RWPE2 (cell line): ENCODE measurements around the gene C10orf88.

ENCODE experiments used
- ATAC-seq: fragments of 200-7000 bp; cut with Tn5 transposase; 3 replicates; pipeline ENCODE4 v1.9.1; 2021; ENCODE audit warnings: low read depth
- DNase-seq: peaks from one replicate; pipeline ENCODE4 v3.0.0-alpha.2; 2020; ENCODE audit warnings: low spot score
- H3K27ac ChIP-seq: fragments of 450-650 bp; 2 replicates; pipeline ENCODE4 v1.5.1; 2017; ENCODE audit warnings: mild to moderate bottlenecking; ENCODE audit not compliant: poor library complexity, severe bottlenecking
- H3K27me3 ChIP-seq: fragments of 250-450 bp; sonication (Bioruptor Pico); 2 replicates; pipeline ENCODE4 v1.5.1; 2021; ENCODE audit warnings: mild to moderate bottlenecking, moderate library complexity; ENCODE audit not compliant: insufficient read depth, poor library complexity, severe bottlenecking
- H3K36me3 ChIP-seq: fragments of 250-450 bp; sonication (Bioruptor Pico); 2 replicates; pipeline ENCODE4 v1.5.1; 2020; ENCODE audit warnings: low read depth, mild to moderate bottlenecking, moderate library complexity
- H3K4me1 ChIP-seq: fragments of 250-450 bp; sonication (Bioruptor Pico); 2 replicates; pipeline ENCODE4 v1.5.1; 2021; ENCODE audit warnings: mild to moderate bottlenecking, moderate library complexity; ENCODE audit not compliant: insufficient read depth, poor library complexity, severe bottlenecking
- H3K4me3 ChIP-seq: fragments of 250-450 bp; sonication (Bioruptor Pico); 2 replicates; pipeline ENCODE4 v1.5.1; 2021; ENCODE audit warnings: mild to moderate bottlenecking, moderate library complexity; ENCODE audit not compliant: severe bottlenecking
- H3K9me3 ChIP-seq: fragments of 250-450 bp; sonication (Bioruptor Pico); 2 replicates; pipeline ENCODE4 v1.5.1; 2021; ENCODE audit warnings: mild to moderate bottlenecking, moderate library complexity; ENCODE audit not compliant: severe bottlenecking
- TF ChIP-seq, protein P1 (sequence below): fragments of 450-650 bp; IDR thresholded peaks from one replicate; pipeline ENCODE4 v1.5.1; 2017; ENCODE audit warnings: mild to moderate bottlenecking, moderate library complexity; ENCODE audit not compliant: poor library complexity, severe bottlenecking

The C10orf88 gene

DNA sequence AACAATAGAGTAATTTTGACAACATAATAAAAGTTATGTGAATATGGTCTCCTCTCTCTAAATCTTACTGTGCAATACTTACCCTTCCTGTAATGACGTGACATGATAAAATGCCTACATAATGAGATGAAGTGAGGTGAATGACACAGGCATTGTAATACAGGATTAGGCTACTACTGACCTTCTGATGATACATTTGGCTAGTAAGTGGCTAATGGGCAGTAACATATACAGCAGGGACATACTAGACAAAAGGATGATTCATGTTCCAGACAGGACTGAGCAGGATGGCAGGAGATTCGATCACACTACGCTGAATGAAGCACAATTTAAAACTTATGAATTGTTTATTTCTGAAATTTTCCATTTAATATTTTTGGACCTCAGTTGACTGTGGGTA is 4.7 kb downstream of the C10orf88 start:
- Histone ChIP-seq H3K4me3 (no peak overlapping the region), H3K9me3 (no peaks in the 10 kb centered on the region), H3K36me3 (peaks cover 68% of the 10 kb centered on the region), H3K4me1 (peaks cover 4% of the 10 kb centered on the region), H3K27ac (no peak overlapping the region), H3K27me3 (no peaks in the 10 kb centered on the region)
- ATAC-seq (no peak), DNase-seq (no peak)
- TF ChIP-seq, protein P1, sequence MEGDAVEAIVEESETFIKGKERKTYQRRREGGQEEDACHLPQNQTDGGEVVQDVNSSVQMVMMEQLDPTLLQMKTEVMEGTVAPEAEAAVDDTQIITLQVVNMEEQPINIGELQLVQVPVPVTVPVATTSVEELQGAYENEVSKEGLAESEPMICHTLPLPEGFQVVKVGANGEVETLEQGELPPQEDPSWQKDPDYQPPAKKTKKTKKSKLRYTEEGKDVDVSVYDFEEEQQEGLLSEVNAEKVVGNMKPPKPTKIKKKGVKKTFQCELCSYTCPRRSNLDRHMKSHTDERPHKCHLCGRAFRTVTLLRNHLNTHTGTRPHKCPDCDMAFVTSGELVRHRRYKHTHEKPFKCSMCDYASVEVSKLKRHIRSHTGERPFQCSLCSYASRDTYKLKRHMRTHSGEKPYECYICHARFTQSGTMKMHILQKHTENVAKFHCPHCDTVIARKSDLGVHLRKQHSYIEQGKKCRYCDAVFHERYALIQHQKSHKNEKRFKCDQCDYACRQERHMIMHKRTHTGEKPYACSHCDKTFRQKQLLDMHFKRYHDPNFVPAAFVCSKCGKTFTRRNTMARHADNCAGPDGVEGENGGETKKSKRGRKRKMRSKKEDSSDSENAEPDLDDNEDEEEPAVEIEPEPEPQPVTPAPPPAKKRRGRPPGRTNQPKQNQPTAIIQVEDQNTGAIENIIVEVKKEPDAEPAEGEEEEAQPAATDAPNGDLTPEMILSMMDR = no peak

DNA sequence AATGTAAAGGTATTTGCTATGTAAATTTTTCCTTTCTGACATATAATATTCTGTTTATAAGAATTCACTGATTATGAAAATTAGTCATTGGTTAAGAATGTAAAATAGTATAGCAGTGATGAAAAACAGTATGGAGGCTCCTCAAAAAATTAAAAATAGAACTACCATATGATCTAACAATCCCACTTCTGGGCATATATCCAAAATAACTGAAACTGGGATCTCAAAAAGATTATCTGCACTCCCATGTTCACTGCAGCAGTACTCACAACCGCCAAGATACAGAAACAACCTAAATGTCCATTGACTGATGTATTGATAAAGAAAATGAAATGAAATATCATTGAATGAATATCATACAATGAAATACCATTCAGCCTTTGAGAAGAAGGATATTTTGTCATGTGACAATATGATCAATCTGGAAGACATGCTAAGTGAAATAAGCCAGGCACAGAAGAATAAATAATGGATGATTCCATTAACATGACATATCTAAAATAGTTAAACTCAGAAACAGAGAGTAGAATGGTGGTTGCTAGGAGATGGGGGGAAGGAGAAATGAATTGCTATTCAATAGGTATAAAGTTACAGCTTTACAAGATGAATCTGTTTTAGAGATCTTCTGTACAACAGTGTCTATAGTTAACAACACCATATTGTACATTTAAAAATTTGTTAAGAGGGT is 14.0 kb downstream of the C10orf88 start:
- Histone ChIP-seq H3K4me1 (no peaks in the 10 kb centered on the region), H3K9me3 (no peaks in the 10 kb centered on the region), H3K36me3 (peaks cover 47% of the 10 kb centered on the region), H3K27me3 (no peaks in the 10 kb centered on the region), H3K4me3 (no peak overlapping the region), H3K27ac (no peak overlapping the region)
- DNase-seq (no peak), ATAC-seq (no peak)
- TF ChIP-seq, protein P1 = no peak

GRCh38 chr10:122939133-122939855 is 14.7 kb downstream of the C10orf88 start:
- no peak for ATAC-seq
- TF ChIP-seq, protein P1 = no peak
- no peaks in the 10 kb centered on the region for H3K9me3 ChIP-seq
- no peak overlapping the region for H3K27ac ChIP-seq
- DNase-seq = no peak
- no peaks in the 10 kb centered on the region for H3K27me3 ChIP-seq
- no peak overlapping the region for H3K4me3 ChIP-seq
- peaks cover 42% of the 10 kb centered on the region for H3K36me3 ChIP-seq
- H3K4me1 ChIP-seq = no peaks in the 10 kb centered on the region

- Histone ChIP-seq H3K9me3 (no peaks in the 10 kb centered on the region), H3K27ac (no peak overlapping the region), H3K4me3 (no peak overlapping the region), H3K36me3 (peaks cover 25% of the 10 kb centered on the region), H3K4me1 (no peaks in the 10 kb centered on the region), H3K27me3 (no peaks in the 10 kb centered on the region)
- DNase-seq (no peak), ATAC-seq (no peak)
- TF ChIP-seq, protein P1 = no peak
These were observed 22.7 kb downstream of the C10orf88 start for GRCh38 chr10:122931088-122931906.
